ENCODE measurements around the gene TNFRSF6B. TPM values are rescaled to one million over a fixed set of nuclear protein-coding genes. Genes with fewer than 3 reads are reported as not detected.
"Not testable (repeated sequence)": the region's sequence is repeated elsewhere in the genome, so short reads cannot be mapped to it uniquely, and the experiment has no call there.

TNFRSF6B gene
- total RNA-seq, 1 donor from 2014 or later: 3.2 TPM

GRCh38 chr20:63662813-63663189 is 33.7 kb upstream of the TNFRSF6B start:
- no peak for DNase-seq (ENCODE audit: low spot score)

DNA sequence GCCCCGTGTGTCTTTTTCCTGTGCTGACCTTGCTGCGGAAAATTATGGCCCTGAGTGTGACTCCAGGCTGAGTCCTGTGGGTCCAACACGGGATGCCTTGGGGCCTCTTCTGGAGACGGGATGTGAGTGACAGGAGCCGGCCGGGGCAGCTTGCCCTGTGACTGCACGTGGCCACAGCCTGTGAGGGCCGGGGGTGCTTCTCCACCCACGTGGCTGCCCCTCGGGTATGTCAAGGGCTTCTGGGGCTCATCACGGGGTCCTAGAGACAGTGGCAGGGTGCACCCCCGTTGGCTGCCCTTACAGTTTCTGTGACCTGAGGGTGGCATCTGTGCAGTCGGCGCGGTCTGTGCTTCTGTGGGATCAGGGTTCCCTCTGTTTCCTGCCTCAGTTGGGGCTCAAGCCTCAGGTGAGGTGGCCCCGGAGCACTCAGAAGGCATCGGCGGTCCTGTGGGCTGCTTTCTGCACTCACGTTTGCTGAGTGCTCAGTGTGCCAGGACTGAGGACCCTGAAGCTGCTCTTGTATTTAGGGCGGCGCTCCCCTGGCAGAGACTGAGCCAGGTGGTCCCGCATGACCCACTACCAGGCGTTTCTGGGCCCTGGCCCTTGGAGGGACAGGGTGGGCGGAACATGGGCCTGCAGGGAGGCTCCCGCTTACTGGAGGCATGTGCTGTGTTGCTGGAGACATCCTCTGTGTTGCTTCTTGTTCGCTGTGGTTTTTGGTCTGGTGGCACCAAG is 33.0 kb upstream of the TNFRSF6B start:
- no peak for DNase-seq (ENCODE audit: low spot score)

- no peak for DNase-seq (ENCODE audit: low spot score)
Observed at GRCh38 chr20:63664143-63664851, 32.2 kb upstream of the TNFRSF6B start.

GRCh38 chr20:63664861-63665594 is 31.4 kb upstream of the TNFRSF6B start:
- no peak for DNase-seq (ENCODE audit: low spot score)

- DNase-seq (ENCODE audit: low spot score): no peak
Observed at GRCh38 chr20:63665708-63666107, 30.7 kb upstream of the TNFRSF6B start.

DNA sequence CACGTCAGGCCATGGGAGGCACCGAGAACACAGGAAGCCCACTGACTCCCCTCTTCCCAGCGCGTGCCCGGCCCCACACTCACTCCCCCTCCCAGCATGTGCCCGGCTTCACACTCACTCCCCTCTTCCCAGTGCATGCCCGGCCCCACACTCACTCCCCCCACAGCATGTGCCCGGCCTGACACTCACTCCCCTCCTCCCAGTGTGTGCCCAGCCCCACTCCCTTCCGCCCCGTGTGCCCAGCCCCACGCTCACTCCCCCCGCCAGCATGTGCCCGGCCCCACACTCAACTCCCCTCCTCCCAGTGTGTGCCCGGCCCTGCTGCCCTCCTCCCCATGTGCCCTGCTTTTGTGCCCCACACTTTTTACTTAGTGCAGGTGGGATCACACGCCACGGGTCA is 28.6 kb upstream of the TNFRSF6B start:
- DNase-seq (ENCODE audit: low spot score): no peak

DNA sequence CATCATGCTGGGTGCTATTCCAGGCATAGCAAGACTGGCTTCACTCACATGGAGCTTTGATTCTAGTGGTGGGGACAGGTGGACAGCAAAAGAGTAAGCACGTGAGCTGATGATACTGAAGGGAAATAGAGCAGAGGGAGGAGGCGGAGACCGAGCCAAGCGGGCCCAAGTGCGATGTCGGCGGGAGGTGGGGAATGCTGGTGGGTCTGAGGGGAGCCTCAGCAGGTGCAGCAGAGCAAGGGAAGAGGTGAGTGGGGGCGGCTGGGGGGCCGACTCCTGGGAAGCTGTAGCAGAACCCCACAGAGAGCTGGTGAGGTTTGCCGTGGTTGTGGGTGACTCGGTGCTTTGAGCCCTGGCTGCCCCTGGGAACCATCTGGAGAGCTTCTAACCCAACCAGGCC is 28.1 kb upstream of the TNFRSF6B start:
- DNase-seq (ENCODE audit: low spot score): no peak

DNA sequence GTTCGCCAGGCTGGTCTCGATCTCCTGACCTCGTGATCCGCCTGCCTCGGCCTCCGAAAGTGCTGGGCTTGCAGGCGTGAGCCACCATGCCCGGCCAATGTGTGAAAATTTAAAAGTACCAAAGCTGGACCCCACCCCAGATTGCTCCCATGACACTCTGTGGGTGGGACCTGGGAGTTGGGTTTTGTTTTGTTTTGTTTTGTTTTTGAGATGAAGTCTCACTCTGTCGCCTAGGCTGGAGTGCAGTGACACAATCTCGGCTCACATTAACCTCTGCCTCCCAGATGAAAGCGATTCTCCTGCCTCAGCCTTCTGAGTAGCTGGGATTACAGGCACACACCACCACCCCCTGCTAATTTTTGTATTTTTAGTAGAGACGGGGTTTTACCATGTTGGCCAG is 24.8 kb upstream of the TNFRSF6B start:
- DNase-seq (ENCODE audit: low spot score): not testable (repeated sequence)

- DNase-seq (ENCODE audit: low spot score): no peak
Observed at GRCh38 chr20:63672666-63673065, 23.8 kb upstream of the TNFRSF6B start.

DNA sequence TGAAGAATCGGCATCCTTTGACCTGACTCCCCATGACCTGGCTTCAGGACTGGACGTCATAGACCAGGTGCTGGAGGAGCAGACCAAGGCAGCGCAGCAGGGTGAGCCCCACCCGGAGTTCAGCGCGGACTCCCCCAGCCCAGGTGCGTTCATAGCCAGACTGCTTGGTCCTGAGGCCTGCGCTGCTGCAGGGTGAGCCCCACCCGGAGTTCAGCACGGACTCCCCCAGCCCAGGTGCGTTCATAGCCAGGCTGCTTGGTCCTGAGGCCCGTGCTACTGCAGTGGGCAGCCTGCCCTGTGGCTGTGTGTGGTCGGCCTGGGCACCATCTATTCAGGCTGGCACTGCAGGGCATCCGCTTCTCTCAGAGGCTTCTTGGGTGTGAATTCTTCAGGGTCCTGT is 22.5 kb upstream of the TNFRSF6B start:
- no peak for DNase-seq (ENCODE audit: low spot score)

DNA sequence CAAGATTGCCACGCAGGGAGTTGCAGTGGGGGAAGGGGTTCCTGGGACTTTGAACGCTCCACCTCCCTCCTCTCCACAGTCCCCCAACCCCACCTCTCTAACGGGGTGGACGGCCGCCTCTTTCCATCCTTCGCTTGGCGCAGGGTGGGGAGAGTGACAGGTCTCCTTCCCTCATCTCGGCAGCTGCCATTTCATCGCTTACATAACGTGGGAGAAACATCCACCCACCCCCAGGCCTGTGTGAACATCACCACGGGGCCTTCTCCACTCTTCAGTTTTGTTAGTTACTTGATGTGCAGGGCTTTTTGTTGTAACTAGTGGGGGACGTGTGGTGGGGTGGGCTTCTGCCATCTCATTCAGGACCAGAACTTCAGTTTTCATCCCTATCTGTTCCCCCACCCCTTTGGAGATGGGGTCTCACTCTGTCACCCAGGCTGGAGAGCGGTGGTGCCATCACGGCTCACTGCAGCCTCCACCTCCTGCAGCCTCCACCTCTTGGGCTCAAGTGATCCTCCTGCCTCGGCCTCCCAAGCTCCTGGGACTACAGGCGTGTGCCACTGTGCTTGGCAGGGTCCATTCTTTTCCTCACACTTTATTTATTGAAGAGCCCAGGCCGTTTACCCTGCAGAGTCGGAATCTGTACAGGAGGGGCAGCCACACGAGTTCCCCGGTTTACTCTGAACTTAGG is 20.6 kb upstream of the TNFRSF6B start:
- no peak for DNase-seq (ENCODE audit: low spot score)

GRCh38 chr20:63678071-63678470 is 18.4 kb upstream of the TNFRSF6B start:
- no peak for DNase-seq (ENCODE audit: low spot score)

DNA sequence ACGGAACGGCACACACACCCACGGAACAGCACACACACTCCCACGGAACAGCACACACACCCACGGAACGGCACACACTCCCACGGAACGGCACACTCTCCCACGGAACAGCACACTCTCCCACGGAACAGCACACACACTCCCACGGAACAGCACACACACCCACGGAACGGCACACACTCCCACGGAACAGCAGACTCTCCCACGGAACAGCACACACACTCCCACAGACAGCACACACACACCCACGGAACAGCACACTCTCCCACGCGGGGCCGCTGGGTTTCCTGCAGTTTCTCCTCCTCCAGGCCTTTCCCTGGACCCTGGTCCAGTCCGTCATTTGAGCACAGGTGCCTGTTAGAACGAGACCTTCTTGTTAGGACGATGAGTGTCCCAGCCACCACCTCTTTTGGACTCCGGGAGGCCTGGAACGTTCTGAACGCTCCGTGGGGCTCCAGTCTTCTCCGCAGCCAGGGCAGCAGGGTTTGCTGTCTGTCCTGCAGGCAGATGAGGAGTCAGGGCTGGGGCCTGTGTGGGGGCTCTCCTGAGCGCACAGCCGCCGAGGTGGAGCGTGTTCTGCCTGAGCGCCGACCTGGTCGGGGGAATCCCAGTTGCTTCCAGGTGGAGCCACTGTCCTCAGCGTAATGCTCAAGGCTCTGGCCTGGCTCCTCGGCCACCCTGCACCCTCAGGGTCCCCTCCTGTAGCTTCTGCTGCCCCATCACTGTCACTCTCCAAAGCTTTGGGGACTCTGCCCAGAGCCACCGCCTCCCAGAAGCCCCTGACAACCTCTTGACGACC is 17.6 kb upstream of the TNFRSF6B start:
- no peak for DNase-seq (ENCODE audit: low spot score)

DNA sequence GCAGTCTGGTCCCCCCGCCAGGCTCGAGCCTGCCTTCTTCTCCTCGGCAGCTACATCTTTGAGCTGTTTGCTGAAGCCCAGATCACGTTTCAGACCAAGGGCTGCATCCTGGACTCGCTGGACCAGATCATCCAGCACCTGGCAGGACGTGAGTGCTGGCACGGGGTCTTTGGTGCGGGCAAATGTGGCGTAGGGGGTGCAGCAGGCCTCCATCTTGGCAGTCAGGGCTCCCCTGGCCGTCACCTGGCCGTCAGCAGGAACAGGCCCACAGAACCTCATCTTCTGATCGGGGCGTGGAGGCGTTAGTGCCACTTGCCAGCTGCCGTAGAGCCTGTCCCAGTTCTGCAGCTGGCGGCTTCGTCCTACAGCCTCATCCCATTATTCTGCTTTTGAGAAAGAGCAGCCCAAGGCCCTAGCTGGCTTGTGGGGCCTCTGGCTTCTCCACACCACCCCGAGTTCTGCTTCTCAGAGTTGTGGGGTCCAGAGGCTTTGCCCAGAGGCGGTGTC is 16.6 kb upstream of the TNFRSF6B start:
- DNase-seq (ENCODE audit: low spot score): no peak

DNA sequence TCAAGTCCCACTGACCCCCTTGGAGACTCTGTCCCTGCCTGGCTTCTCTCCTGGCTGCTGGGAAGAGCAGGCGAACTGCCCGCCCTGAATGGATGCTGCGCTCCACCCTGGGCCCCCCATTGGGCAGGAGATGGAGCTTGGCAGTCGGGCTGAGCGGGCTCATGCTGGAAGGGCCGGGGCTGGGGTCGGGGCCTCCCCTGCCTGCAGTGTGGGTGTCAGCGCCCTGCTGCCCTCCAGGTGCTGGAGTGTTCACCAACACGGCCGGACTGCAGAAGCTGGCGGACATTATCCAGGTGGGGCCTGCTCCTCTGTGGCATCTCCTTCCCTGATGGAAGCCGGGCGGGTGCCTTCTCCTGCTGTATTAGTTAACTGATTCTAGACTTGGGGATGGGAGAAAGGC is 16.0 kb upstream of the TNFRSF6B start:
- DNase-seq (ENCODE audit: low spot score): no peak

DNA sequence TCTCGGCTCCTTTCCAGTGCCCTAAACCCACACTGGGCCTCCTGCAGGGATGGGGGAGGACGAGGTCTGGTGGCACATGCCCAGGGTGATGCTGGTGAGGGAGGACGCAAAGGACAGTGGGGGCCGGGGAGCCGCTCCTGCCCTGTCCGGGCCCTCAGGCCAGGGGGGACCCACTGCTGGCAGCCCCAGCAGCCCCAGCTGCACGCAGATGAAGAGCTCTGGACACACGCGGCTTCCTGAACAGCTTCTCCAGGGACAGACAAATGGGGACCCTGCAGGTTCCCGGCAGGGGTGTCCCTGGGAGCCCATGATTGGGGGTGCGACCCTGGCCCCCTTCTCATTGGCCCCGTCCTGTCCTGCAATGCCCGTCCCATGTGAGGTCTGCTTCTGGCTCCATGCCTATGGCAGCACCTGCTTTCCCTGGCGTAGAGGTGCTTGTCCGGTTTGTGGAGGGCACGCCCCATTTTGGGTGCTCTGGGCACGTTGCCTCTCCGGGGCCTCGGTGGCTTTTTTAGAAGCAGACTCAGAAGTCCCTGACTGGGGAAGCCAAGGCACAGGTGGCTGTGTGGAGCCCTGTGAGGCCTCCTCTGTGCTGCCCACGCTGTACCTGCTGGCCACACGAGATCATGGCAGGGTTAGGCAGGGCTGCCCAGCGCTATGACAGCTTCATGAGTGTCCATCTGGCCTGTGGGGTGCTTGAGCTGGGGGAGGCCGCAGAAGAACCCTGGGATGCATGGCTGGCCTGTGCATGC is 15.4 kb upstream of the TNFRSF6B start:
- DNase-seq (ENCODE audit: low spot score): no peak

GRCh38 chr20:63681609-63682142 is 14.8 kb upstream of the TNFRSF6B start:
- DNase-seq (ENCODE audit: low spot score): no peak

- peak; percentile 74 for DNase-seq (ENCODE audit: low spot score)
Observed at GRCh38 chr20:63682384-63683139, 13.9 kb upstream of the TNFRSF6B start.

GRCh38 chr20:63685269-63686026 is 11.0 kb upstream of the TNFRSF6B start:
- no peak for DNase-seq (ENCODE audit: low spot score)

All from mucosa of gallbladder (tissue), 1 donor.